Activated CD4-positive, alpha-beta T cell treated with anti-CD3 and anti-CD28 coated beads for 36 hours (primary cell): ENCODE measurements around the gene S1PR2. TPM values are rescaled to one million over a fixed set of nuclear protein-coding genes. Genes with fewer than 3 reads are reported as not detected.
"Not testable (repeated sequence)": the region's sequence is repeated elsewhere in the genome, so short reads cannot be mapped to it uniquely, and the experiment has no call there.

ENCODE experiments used
- ATAC-seq: fragments of 200-7000 bp; cut with Tn5 transposase; one replicate; pipeline ENCODE4 v1.10.0; 2021; ENCODE audit warnings: mild to moderate bottlenecking, moderate library complexity
- CTCF ChIA-PET: fragments of 350-600 bp; sonication (Branson Sonifier 250); formaldehyde crosslinking; loops from one replicate; lab custom pipeline; 2021; ENCODE audit warnings: antibody characterized with exemption; lab: Charles Lee
- POLR2A ChIA-PET: fragments of 350-600 bp; sonication (Branson Sonifier 250); formaldehyde crosslinking; loops from one replicate; lab custom pipeline; 2021; ENCODE audit warnings: antibody characterized with exemption, inconsistent platforms; lab: Charles Lee
- DNase-seq: peaks from one replicate; pipeline ENCODE4 v3.0.0-alpha.2; 2020
- H3K27ac Mint-ChIP-seq: one replicate; pipeline ENCODE4 v1.8.0; 2021; ENCODE audit warnings: mixed read lengths
- H3K27me3 Mint-ChIP-seq: one replicate; pipeline ENCODE4 v1.8.0; 2021; ENCODE audit warnings: mixed read lengths
- H3K36me3 Mint-ChIP-seq: one replicate; pipeline ENCODE4 v1.8.0; 2021; ENCODE audit warnings: low read depth, mixed read lengths
- H3K4me1 Mint-ChIP-seq: one replicate; pipeline ENCODE4 v1.8.0; 2021; ENCODE audit warnings: mixed read lengths
- H3K4me3 Mint-ChIP-seq: one replicate; pipeline ENCODE4 v1.8.0; 2021; ENCODE audit warnings: mild to moderate bottlenecking, moderate library complexity, mixed read lengths
- H3K9me3 Mint-ChIP-seq: one replicate; pipeline ENCODE4 v1.8.0; 2021; ENCODE audit warnings: low read depth, mixed read lengths
- intact Hi-C, 2 experiments: fragments of 100-400 bp; cut with DNase I in 1 of 2; cut with micrococcal nuclease in 1 of 2; formaldehyde crosslinking; loops; one replicate each; pipeline versions ENCODE4 v1.14.2 to v1.15.1; 2022 to 2024; cut with DNase I, micrococcal nuclease
- total RNA-seq, 2 experiments: library from RNA; stranded (reverse); gene quantifications; one replicate each; pipeline ENCODE4 v1.2.3, GENCODE V29; 2021

S1PR2 gene
- total RNA-seq, 2 experiments from 2014 or later, result 8.1 to 9.0 TPM

GRCh38 chr19:10192922-10193321, 38.2 kb downstream of the S1PR2 start:
- ATAC-seq (no peak), DNase-seq (peak; percentile 24)
- Mint-ChIP-seq H3K4me3 (peak overlapping the region; percentile 89), H3K9me3 (no peaks in the 10 kb centered on the region), H3K4me1 (peaks cover 47% of the 10 kb centered on the region), H3K36me3 (peaks cover 42% of the 10 kb centered on the region), H3K27ac (peak overlapping the region; percentile 97), H3K27me3 (no peaks in the 10 kb centered on the region)
- ChIA-PET POLR2A (interaction anchor here (0.6 to 1.2 kb wide), 4 partner anchors 8 to 202 kb away, joined by 3 to 6 read pairs (median 4); no protein-coding TSS in a partner anchor), CTCF (interaction anchor here (2.5 kb wide), 1 partner anchor 57 kb away, joined by 10 read pairs; no protein-coding TSS in a partner anchor)
- intact Hi-C loops, result loop anchor here in 1 of 2 experiments (5.0 kb wide), 1 partner anchor 769 kb away; the partner anchor contains the start of gene SMARCA4

- CTCF ChIA-PET, result interaction anchor here (2.2 kb wide), 1 partner anchor 59 kb away, joined by 13 read pairs; no protein-coding TSS in a partner anchor
Observed at GRCh38 chr19:10191347-10191746, 39.8 kb downstream of the S1PR2 start.

GRCh38 chr19:10190026-10190425, 41.1 kb downstream of the S1PR2 start:
- POLR2A ChIA-PET, result interaction anchor here (0.8 to 1.6 kb wide), 2 partner anchors 19 to 189 kb away, joined by 3 to 5 read pairs; no protein-coding TSS in a partner anchor

More at GRCh38 chr19:10191347-10191746, 39.8 kb downstream of the S1PR2 start:
- Mint-ChIP-seq H3K4me1 (peaks cover 42% of the 10 kb centered on the region), H3K4me3 (no peak overlapping the region), H3K9me3 (no peaks in the 10 kb centered on the region), H3K27me3 (no peaks in the 10 kb centered on the region), H3K36me3 (peaks cover 52% of the 10 kb centered on the region), H3K27ac (no peak overlapping the region)
- POLR2A ChIA-PET, result interaction anchor here (0.6 to 1.6 kb wide), 3 partner anchors 9 to 188 kb away, joined by 3 to 6 read pairs (median 4); no protein-coding TSS in a partner anchor
- no peak for ATAC-seq
- no peak for DNase-seq
- intact Hi-C loops, result loop anchor here in 1 of 2 experiments (5.0 kb wide), 1 partner anchor 771 kb away; the partner anchor contains the start of gene SMARCA4

GRCh38 chr19:10189616-10190015, 41.5 kb downstream of the S1PR2 start:
- ATAC-seq (peak; percentile 49), DNase-seq (peak; percentile 62)
- H3K27me3 Mint-ChIP-seq, result no peaks in the 10 kb centered on the region
- peaks cover 57% of the 10 kb centered on the region for H3K36me3 Mint-ChIP-seq
- ChIA-PET CTCF (interaction anchor here (0.6 to 2.2 kb wide), 5 partner anchors 22 to 115 kb away, joined by 3 to 13 read pairs (median 3); no protein-coding TSS in a partner anchor), POLR2A (interaction anchor here (1.6 kb wide), 1 partner anchor 189 kb away, joined by 3 read pairs; no protein-coding TSS in a partner anchor)
- intact Hi-C loops, result loop anchor here in 1 of 2 experiments (5.0 kb wide), 1 partner anchor 773 kb away; the partner anchor contains the start of gene SMARCA4
- peaks cover 37% of the 10 kb centered on the region for H3K4me1 Mint-ChIP-seq
- no peaks in the 10 kb centered on the region for H3K9me3 Mint-ChIP-seq
- H3K27ac Mint-ChIP-seq, result peak overlapping the region; percentile 63
- no peak overlapping the region for H3K4me3 Mint-ChIP-seq

More at GRCh38 chr19:10190026-10190425, 41.1 kb downstream of the S1PR2 start:
- intact Hi-C loops, result loop anchor here in 1 of 2 experiments (5.0 kb wide), 1 partner anchor 772 kb away; the partner anchor contains the start of gene SMARCA4
- H3K4me1 Mint-ChIP-seq, result peaks cover 38% of the 10 kb centered on the region
- H3K4me3 Mint-ChIP-seq, result no peak overlapping the region
- CTCF ChIA-PET, result interaction anchor here (0.6 to 2.2 kb wide), 5 partner anchors 22 to 115 kb away, joined by 3 to 13 read pairs (median 3); no protein-coding TSS in a partner anchor
- H3K27me3 Mint-ChIP-seq, result no peaks in the 10 kb centered on the region
- DNase-seq (no peak), ATAC-seq (no peak)
- peaks cover 57% of the 10 kb centered on the region for H3K36me3 Mint-ChIP-seq
- no peaks in the 10 kb centered on the region for H3K9me3 Mint-ChIP-seq
- peak overlapping the region; percentile 63 for H3K27ac Mint-ChIP-seq

GRCh38 chr19:10187315-10187714, 43.8 kb downstream of the S1PR2 start:
- no peak overlapping the region for H3K27ac Mint-ChIP-seq
- H3K4me1 Mint-ChIP-seq, result peaks cover 36% of the 10 kb centered on the region
- ATAC-seq (no peak), DNase-seq (no peak)
- CTCF ChIA-PET, result interaction anchor here (0.6 to 2.1 kb wide), 5 partner anchors 22 to 255 kb away, joined by 3 to 7 read pairs (median 5); no protein-coding TSS in a partner anchor
- intact Hi-C loops, result no loop called here
- no peaks in the 10 kb centered on the region for H3K9me3 Mint-ChIP-seq
- H3K4me3 Mint-ChIP-seq, result no peak overlapping the region
- no peaks in the 10 kb centered on the region for H3K27me3 Mint-ChIP-seq
- POLR2A ChIA-PET, result interaction anchor here (0.6 to 1.0 kb wide), 6 partner anchors 9 to 180 kb away, joined by 3 to 12 read pairs (median 4); no protein-coding TSS in a partner anchor
- peaks cover 45% of the 10 kb centered on the region for H3K36me3 Mint-ChIP-seq

GRCh38 chr19:10184636-10185035, 46.5 kb downstream of the S1PR2 start:
- Mint-ChIP-seq H3K4me3 (no peak overlapping the region), H3K9me3 (no peaks in the 10 kb centered on the region), H3K36me3 (peaks cover 47% of the 10 kb centered on the region), H3K4me1 (peaks cover 17% of the 10 kb centered on the region), H3K27me3 (no peaks in the 10 kb centered on the region), H3K27ac (peak overlapping the region; percentile 74)
- ChIA-PET CTCF (interaction anchor here (0.5 to 1.1 kb wide), 2 partner anchors 31 to 66 kb away, joined by 3 to 6 read pairs; no protein-coding TSS in a partner anchor), POLR2A (interaction anchor here (1.0 to 1.1 kb wide), 2 partner anchors 8 to 10 kb away, joined by 3 to 6 read pairs; partner anchors contain the start of gene DNMT1)
- ATAC-seq (no peak), DNase-seq (no peak)
- intact Hi-C loops, result no loop called here

GRCh38 chr19:10183926-10184325, 47.2 kb downstream of the S1PR2 start:
- no peaks in the 10 kb centered on the region for H3K9me3 Mint-ChIP-seq
- ATAC-seq (peak; percentile 49), DNase-seq (no peak)
- peaks cover 49% of the 10 kb centered on the region for H3K36me3 Mint-ChIP-seq
- H3K27me3 Mint-ChIP-seq, result no peaks in the 10 kb centered on the region
- H3K4me3 Mint-ChIP-seq, result no peak overlapping the region
- CTCF ChIA-PET, result no interaction called here
- H3K27ac Mint-ChIP-seq, result peak overlapping the region; percentile 74
- POLR2A ChIA-PET, result interaction anchor here (1.0 to 1.1 kb wide), 3 partner anchors 9 to 18 kb away, joined by 3 to 6 read pairs (median 3); partner anchors contain the start of gene DNMT1
- intact Hi-C loops, result no loop called here
- H3K4me1 Mint-ChIP-seq, result peaks cover 14% of the 10 kb centered on the region

- intact Hi-C loops, result no loop called here
- H3K9me3 Mint-ChIP-seq, result no peaks in the 10 kb centered on the region
- H3K27ac Mint-ChIP-seq, result no peak overlapping the region
- DNase-seq, result no peak
- peaks cover 9% of the 10 kb centered on the region for H3K4me1 Mint-ChIP-seq
- no peaks in the 10 kb centered on the region for H3K27me3 Mint-ChIP-seq
- no peak overlapping the region for H3K4me3 Mint-ChIP-seq
- no peak for ATAC-seq
- ChIA-PET POLR2A (interaction anchor here (1.3 kb wide), 1 partner anchor 8 kb away, joined by 4 read pairs; no protein-coding TSS in a partner anchor), CTCF (interaction anchor here (1.5 kb wide), 1 partner anchor 67 kb away, joined by 6 read pairs; no protein-coding TSS in a partner anchor)
- H3K36me3 Mint-ChIP-seq, result peaks cover 44% of the 10 kb centered on the region
Observed at GRCh38 chr19:10182847-10183246, 48.3 kb downstream of the S1PR2 start.

- H3K27ac Mint-ChIP-seq, result no peak overlapping the region
- no peaks in the 10 kb centered on the region for H3K27me3 Mint-ChIP-seq
- no peaks in the 10 kb centered on the region for H3K9me3 Mint-ChIP-seq
- DNase-seq (no peak), ATAC-seq (no peak)
- POLR2A ChIA-PET, result interaction anchor here (0.6 to 1.3 kb wide), 3 partner anchors 9 to 27 kb away, joined by 4 to 6 read pairs (median 6); no protein-coding TSS in a partner anchor
- intact Hi-C loops, result no loop called here
- CTCF ChIA-PET, result interaction anchor here (0.5 to 1.5 kb wide), 2 partner anchors 9 to 68 kb away, joined by 3 to 6 read pairs; no protein-coding TSS in a partner anchor
- peaks cover 9% of the 10 kb centered on the region for H3K4me1 Mint-ChIP-seq
- H3K36me3 Mint-ChIP-seq, result peaks cover 44% of the 10 kb centered on the region
- H3K4me3 Mint-ChIP-seq, result no peak overlapping the region
Observed at GRCh38 chr19:10182076-10182475, 49.1 kb downstream of the S1PR2 start.

- Mint-ChIP-seq H3K9me3 (no peaks in the 10 kb centered on the region), H3K27ac (no peak overlapping the region), H3K36me3 (peaks cover 46% of the 10 kb centered on the region), H3K4me1 (peaks cover 9% of the 10 kb centered on the region), H3K27me3 (no peaks in the 10 kb centered on the region), H3K4me3 (no peak overlapping the region)
- intact Hi-C loops, result no loop called here
- ChIA-PET CTCF (no interaction called here), POLR2A (no interaction called here)
- DNase-seq (no peak), ATAC-seq (no peak)
Observed at GRCh38 chr19:10180459-10180858, 50.7 kb downstream of the S1PR2 start.

GRCh38 chr19:10180024-10180423, 51.1 kb downstream of the S1PR2 start:
- POLR2A ChIA-PET, result interaction anchor here (0.6 kb wide), 1 partner anchor 15 kb away, joined by 3 read pairs; the partner anchor contains the start of gene DNMT1
- ATAC-seq, H3K27me3 Mint-ChIP-seq, CTCF ChIA-PET, H3K4me3 Mint-ChIP-seq, H3K9me3 Mint-ChIP-seq, H3K4me1 Mint-ChIP-seq, H3K27ac Mint-ChIP-seq, intact Hi-C loops, DNase-seq: not testable (repeated sequence)
- H3K36me3 Mint-ChIP-seq, result peaks cover 47% of the 10 kb centered on the region
